GM10248 (cell line): Measurements from ENCODE around the gene ARF6.
A peak's percentile ranks its signal among the peaks of the same experiment; 100 is the strongest.
"Not testable (repeated sequence)": the region's sequence is repeated elsewhere in the genome, so short reads cannot be mapped to it uniquely, and the experiment has no call there.

Experiments used
- CTCF ChIA-PET: fragments of 300-600 bp; sonication (Branson Sonifier 250); formaldehyde crosslinking; extraction: SDS; loops from one replicate; lab custom pipeline; 2021; ENCODE audit warnings: antibody characterized with exemption; lab: Yijun Ruan, JAX
- POLR2A ChIA-PET: fragments of 350-650 bp; sonication (Branson Sonifier 250); formaldehyde crosslinking; extraction: SDS; loops from one replicate; lab custom pipeline; 2020; ENCODE audit warnings: antibody characterized with exemption; lab: Yijun Ruan, JAX
- DNase-seq: peaks from one replicate; pipeline ENCODE4 v3.0.0; 2012; ENCODE audit errors: extremely low spot score
- CTCF ChIP-seq: IDR thresholded peaks from 2 replicates; pipeline ENCODE4 v1.5.1; 2012; ENCODE audit warnings: mild to moderate bottlenecking, low read depth; ENCODE audit errors: extremely low read depth, missing control alignments, control extremely low read depth

Gene ARF6

GRCh38 chr14:49893309-49894213 lies 679 bp downstream of the ARF6 start:
- DNase-seq: peak; percentile 75
- ChIA-PET CTCF (interaction anchor here (1.1 to 1.5 kb wide), 2 partner anchors 14 to 31 kb away, joined by 3 to 5 read pairs; no protein-coding TSS in a partner anchor), POLR2A (no interaction called here)
- TF ChIP-seq CTCF: no peak

GRCh38 chr14:49894214-49895107 lies 1.6 kb downstream of the ARF6 start:
- POLR2A ChIA-PET, CTCF ChIA-PET, DNase-seq: not testable (repeated sequence)

GRCh38 chr14:49895480-49895879 lies 2.6 kb downstream of the ARF6 start:
- ChIA-PET POLR2A (no interaction called here), CTCF (interaction anchor here (1.2 to 1.5 kb wide), 2 partner anchors 16 to 33 kb away, joined by 5 to 8 read pairs; no protein-coding TSS in a partner anchor)
- no peak for DNase-seq
- TF ChIP-seq CTCF: no peak

- CTCF ChIA-PET: interaction anchor here (1.2 to 1.5 kb wide), 2 partner anchors 17 to 34 kb away, joined by 5 to 8 read pairs; no protein-coding TSS in a partner anchor
- POLR2A ChIA-PET, DNase-seq: not testable (repeated sequence)
Measured at GRCh38 chr14:49896272-49896671, 3.4 kb downstream of the ARF6 start.

GRCh38 chr14:49896966-49897365 lies 4.1 kb downstream of the ARF6 start:
- POLR2A ChIA-PET: no interaction called here
- no peak for TF ChIP-seq CTCF
- no peak for DNase-seq
- CTCF ChIA-PET: no interaction called here

GRCh38 chr14:49897414-49897813 lies 4.5 kb downstream of the ARF6 start:
- CTCF ChIA-PET: no interaction called here
- POLR2A ChIA-PET: no interaction called here
- TF ChIP-seq CTCF: no peak
- DNase-seq: no peak

GRCh38 chr14:49897965-49898364 lies 5.1 kb downstream of the ARF6 start:
- TF ChIP-seq CTCF: no peak

More at GRCh38 chr14:49897965-49898364, 5.1 kb downstream of the ARF6 start:
- no peak for DNase-seq
- POLR2A ChIA-PET: no interaction called here
- CTCF ChIA-PET: no interaction called here
